Epithelial cell of esophagus (primary cell): ENCODE results near the gene WNT5B.
A peak's percentile ranks its signal among the peaks of the same experiment; 100 is the strongest.

Experiments used
- DNase-seq: peaks from one replicate; pipeline ENCODE4 v3.0.0; 2010; ENCODE audit warnings: low read depth
- H3K4me3 ChIP-seq: 2 replicates; pipeline ENCODE4 v1.5.1; 2011; ENCODE audit warnings: mild to moderate bottlenecking, low read length, control low read depth
- CTCF ChIP-seq: IDR thresholded peaks from 2 replicates; pipeline ENCODE4 v1.5.1; 2011; ENCODE audit warnings: low read depth, mild to moderate bottlenecking, low read length, control low read depth, inconsistent platforms; ENCODE audit not compliant: insufficient read depth; ENCODE audit errors: missing control alignments

WNT5B gene

GRCh38 chr12:1650260-1650977, 21.4 kb downstream of the WNT5B start:
- DNase-seq, result no peak
- no peak for TF ChIP-seq CTCF

DNA sequence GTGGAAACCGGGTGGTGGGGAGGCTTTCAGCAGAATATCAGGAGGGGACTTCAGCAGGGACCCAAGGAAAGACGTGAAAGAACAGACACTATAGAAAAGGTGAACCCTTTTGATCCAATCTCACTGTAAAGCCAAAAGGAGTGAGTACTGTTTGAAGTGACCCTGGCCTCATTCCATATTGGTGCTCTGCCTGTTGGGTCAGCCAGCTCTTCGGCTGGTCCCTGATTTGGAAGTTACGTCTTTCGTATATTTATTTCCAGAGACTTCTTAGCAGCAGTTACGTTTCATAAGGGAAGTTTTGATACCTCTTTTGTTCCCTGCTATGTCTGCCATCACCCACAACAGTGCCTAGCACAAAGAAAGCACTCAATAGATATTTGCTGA, 21.9 kb downstream of the WNT5B start:
- no peak for DNase-seq
- H3K4me3 ChIP-seq, result no peak overlapping the region
- no peak for TF ChIP-seq CTCF

More at GRCh38 chr12:1650260-1650977, 21.4 kb downstream of the WNT5B start:
- H3K4me3 ChIP-seq, result no peak overlapping the region

DNA sequence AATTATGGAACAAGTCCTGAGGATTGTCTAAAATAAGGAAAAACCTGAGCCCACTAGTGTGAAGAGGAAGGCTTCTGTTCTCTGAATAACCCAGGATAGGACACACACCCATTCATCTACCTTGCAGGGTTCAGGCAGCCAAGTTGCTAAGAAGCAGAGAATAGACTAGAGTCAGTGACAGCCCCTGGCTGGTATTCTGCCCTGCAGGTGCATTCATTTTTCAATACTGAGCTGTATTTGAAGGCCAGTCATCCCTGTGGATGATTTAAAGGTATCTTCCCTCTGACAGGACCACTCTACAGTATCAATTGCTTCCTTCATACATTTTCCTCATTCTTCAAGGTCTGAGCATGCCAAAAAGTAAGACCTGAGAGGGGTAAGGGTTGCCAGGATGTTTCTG, 22.9 kb downstream of the WNT5B start:
- H3K4me3 ChIP-seq, result no peak overlapping the region
- DNase-seq, result peak; percentile 47
- TF ChIP-seq CTCF, result no peak

GRCh38 chr12:1655225-1655788, 26.3 kb downstream of the WNT5B start:
- no peak for TF ChIP-seq CTCF
- H3K4me3 ChIP-seq, result no peak overlapping the region
- DNase-seq, result peak; percentile 70

DNA sequence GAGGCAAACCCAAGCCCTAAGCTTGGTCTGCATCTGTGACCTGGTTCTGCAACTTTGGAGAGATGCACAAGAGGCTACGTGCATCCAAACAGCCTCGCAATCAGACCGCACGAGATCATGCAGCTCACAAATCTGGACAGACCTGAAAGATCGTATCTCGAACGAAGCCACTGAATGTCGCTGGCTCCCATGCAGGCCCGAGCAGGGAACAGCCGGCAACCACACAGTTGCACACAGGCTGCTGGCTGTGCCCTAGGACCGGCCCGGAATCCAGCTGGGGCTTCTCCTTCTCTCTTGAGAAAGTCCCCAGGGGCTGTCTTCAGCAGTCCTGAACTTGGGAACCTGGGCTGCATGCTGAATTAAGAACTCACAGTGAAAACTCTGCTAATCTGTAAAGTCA, 27.9 kb downstream of the WNT5B start:
- DNase-seq, result no peak
- TF ChIP-seq CTCF, result no peak
- no peak overlapping the region for H3K4me3 ChIP-seq

DNA sequence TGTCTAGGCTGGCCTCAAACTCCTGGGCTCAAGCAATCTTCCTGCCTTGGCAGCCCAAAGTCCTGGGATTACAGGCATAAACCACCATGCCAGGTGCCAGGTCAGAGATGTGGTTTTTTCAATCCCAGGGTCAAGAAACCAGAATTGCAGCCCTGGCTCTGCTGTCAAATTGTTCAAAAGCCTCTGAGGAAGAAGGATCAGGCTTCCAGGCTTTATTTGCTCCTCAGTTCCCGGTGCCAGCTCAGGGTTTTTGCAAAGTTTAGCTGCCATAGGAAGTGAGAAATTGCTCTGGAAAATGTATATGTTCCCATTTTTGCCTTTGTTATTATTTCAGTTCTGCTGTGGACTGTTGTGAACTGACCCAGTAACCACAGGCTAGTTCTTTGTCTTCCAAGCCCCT, 28.7 kb downstream of the WNT5B start:
- TF ChIP-seq CTCF, result no peak
- H3K4me3 ChIP-seq, result no peak overlapping the region
- no peak for DNase-seq

- peak overlapping the region; percentile 3 for H3K4me3 ChIP-seq
- no peak for TF ChIP-seq CTCF
- DNase-seq, result peak; percentile 96
Measured at GRCh38 chr12:1660304-1661187, 31.5 kb downstream of the WNT5B start.
